ENCODE results near the gene TOR1B.

TOR1B gene

DNA sequence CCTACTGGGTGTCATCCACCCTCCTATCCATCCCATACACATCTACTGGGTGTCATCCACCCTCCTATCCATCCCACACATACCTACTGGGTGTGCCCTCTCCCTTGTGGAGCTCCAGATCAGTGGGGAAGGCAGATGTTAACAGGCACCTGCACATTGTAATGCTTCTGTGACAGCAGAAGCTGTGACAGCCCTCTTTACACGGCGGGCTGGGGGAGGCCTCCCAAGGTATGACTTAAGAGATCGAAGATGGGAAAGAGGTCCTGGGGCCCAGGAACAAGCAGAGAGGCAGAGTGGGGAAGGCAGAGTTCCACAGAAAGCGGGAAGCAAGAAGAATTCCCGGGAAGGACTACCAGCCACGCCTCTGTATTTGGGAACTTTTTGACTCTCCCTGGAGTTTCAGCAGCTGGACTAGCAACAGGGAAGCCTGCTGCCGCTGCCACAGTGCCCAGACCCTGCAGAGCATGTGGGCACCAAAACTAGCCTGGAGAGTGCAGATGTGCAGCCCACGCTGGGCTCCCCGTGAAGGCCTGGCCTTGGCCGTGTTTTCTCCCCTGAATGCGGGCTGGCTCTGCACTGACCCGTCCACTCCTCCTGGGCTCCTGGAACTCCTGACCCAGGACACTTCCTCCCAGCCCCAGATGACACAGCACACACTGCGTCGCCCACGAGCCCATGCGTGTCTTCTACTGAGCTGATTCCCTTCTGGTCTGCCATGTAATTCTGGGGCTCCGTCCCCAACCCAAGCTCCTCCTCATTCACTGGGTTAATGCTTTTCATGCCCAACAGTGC lies 11.6 kb downstream of the TOR1B start:
- no peak for DNase-seq (ENCODE audit: low spot score)

DNA sequence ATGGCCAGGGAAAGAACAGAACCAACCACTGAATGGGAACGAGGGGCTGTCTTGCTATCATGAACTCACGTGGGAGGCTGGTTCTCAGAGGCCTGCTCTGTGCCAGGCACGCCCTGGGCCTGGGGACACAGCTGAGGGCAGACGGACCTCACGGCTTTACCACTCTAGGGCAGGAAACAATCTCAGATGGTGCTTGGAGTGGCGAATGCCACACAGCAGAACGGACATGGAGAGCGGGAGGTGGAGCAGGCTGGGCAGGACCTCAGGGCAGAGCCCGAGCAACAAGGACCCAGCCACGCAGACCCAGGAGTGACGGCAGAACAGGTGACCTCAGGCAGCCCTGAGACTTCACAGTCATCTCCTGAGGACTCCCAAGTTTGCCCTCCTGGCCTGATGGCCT lies 12.3 kb downstream of the TOR1B start:
- DNase-seq (ENCODE audit: low spot score) = no peak

DNA sequence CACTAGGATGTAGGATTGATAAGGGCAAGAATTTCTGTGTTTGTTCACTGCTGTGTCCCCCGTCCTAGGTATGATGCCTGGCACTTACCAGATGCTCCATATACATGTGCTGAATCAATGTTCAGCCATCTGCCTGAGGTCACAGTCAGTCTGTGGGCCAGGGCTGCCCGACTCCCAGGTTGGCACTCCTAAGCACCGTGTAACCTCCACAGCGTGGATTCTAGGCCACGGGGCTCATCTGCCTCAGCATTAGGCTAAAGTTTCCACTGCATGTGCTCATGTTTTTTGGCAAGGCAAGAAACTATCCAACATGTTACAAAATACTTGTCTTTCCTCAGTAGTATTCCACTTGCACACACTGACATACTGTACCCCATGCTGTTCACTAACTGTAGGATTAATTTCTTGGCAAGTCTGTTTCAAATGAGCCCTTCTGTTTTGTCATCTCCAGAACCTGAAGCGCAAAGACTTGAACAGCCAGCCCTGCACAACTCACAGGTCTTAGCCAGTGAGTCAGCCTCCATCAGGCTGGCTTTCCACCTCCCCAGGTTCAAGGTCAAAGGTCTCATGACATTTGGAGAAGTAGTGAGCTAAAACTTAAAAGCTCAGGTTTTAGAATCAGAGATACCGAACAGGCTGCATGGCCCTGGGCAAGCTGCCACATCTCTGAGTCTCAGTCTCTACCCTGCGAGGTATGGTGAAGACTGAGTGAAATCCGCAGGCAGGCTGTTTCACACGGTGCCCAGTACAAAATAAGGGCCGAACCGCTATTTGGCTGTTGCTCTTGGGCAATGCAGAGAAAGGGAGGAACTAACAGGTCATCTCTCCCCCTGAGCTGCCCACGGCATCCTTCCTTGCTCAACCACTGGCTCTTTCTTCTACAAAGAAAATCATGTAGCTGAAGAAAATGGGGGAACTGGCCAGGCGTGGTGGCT lies 13.8 kb downstream of the TOR1B start:
- no peak for DNase-seq (ENCODE audit: low spot score)

DNA sequence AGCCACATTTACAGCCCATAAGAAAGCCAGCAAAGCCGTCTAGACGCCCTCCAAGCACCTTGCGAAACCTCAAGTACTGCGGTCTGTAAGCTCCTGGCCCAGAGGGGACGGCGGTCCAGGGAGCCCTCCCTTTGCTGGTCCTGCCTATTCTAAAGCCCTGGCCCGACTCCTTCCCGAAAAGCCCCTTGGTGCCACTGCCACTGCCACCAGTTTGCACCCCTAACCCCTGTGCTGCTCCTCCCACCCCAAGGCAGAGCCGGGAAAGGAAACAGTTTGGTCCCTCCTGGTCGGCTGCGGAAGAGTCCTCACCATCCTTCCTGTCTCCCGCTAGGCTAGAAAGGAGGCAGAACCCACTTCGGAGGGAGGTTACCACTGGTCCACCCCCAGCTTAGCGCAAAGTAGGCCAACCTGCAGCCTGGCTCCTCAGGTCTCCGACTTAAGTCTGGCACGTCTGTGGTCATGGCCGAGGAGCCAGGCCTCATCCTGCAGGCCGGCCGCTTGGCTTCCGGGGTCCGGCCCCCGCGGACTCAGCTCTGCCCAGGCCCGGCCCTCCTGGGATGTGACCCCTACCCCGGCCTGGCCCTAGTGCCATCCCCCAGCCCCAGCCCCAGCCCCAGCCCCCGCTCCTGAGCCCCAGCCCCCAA lies 20.0 kb downstream of the TOR1B start:
- DNase-seq (ENCODE audit: low spot score) = no peak

DNA sequence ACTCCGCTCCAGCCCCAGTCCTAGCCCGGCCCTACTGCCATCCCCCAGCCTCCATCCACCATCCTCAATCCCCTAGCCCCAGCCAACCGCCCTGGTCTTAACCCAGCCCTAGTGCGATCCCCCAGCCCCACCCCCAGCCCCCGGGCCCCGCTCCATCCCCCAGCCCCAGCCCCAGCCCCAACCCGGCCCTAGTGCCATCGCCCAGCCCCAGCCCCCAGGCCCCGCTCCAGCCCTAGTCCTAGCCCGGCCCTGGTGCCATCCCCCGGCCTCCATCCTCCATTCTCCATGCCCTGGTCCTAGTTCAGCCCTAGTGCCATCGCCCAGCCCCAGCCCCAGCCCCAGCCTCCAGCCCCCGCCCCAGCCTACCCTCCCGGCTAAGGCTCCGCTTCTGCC lies 20.6 kb downstream of the TOR1B start:
- no peak for DNase-seq (ENCODE audit: low spot score)

DNA sequence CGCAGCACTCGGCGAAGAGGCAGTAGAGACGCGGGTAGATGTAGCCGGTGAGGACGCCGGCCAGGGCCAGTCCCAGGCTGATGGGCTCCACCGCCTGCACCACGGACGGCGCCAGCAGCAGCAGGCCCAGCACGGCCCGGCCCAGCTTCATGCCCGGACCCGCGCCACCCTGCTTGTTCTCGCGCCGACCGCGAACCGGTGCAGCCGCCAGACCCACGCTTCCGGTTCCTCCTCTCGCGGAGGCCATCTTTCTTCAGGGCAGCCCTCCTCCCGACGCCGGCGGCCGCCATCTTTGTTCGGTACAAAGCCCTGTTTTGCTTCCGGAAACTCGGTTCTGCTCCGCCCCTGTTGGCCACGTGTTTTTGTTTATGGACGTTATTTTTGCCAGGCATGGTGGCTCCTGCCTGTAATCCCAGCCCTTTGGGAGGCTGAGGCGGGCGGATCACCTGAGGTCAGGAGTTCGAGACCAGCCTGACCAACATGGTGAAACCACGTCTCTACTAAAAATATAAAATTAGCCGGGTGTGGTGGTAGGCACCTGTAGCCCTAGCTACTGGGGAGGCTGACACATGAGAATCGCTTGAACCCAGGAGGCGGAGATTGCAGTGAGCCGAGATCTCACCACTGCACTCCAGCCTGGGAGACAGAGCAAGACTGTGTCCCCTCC lies 21.1 kb downstream of the TOR1B start, which contains the start of gene TOR1A:
Gene TOR1A, minus strand, starts transcription at position 202 of the 667 bp plus-strand sequence. Its CDS starts 51 bp downstream, at position 151.
- DNase-seq (ENCODE audit: low spot score) = peak; percentile 92

DNA sequence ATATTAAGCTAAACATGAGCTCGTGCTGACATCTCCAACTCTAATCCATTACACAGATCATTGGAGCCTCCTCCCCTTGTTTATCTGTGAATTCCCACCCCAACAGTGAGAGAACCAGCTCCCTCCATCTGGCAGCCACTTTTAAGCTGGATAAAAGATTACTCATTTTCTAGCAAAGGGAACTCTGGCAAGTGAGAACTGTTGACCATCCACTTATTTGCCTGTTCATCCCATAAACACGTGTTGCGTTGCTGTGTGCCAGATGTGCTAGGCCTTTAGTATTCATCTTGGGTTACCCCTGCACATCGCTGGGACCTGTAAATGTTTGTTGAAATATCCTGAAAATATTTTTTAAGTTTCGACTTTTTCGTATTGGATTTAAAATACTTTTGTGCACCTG lies 23.4 kb downstream of the TOR1B start:
- DNase-seq (ENCODE audit: low spot score) = peak; percentile 56

DNA sequence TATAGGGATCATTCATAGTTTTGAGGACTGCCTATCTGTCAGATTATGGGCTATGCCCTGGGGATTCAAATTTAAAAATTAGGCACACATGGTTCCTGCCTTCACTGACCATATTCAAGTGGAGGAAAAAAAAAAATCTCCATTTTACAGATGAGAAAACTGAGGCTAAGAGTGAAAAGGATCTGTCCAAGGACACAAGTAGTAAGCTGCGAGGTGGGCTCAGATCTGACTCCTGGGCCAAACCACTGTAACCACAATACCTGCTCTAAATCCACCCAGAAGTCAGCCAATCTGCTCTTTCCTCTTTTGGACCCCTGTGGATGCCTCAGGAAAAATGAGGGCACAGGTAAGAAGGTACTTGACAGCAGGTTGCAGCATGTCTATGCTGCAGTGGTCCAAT lies 23.8 kb downstream of the TOR1B start:
- no peak for DNase-seq (ENCODE audit: low spot score)

DNA sequence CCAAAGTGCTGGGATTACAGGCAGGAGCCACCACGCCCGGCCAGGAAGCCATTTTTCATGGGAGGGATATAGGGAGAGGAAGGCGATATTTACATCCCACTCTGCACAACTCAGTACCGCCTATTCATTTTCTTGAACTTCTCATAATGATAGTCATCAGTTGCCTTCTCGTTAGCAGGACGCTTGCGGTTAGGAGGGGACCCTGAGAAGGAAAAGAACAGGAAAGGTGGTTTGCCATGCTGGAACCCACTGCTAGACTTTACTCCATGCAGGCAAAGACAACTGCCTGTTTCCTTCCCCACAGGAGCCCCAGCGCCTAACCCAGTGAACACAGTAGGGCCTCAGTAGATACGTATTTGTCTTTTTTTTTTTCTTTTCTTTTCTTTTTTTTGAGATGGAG lies 25.1 kb downstream of the TOR1B start:
- DNase-seq (ENCODE audit: low spot score) = no peak

DNA sequence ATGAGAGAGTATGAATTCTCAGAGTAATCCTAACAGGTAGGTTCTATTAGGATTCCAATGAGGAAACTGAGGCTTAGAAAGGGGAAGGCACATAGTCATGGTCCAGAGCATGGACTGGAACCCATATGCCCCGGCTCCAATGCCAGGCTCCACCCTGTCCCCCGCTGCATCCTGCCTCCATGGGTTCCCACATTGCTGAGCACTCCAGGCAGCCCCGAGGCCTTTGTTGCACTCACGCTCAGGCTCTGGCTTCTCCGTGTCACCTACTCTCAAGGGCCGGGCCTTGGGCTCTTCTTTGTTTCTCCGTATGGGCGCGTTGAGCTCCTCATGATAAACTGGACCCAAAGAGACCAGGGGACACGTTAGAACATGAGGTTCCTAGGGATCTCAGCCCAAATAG lies 26.0 kb downstream of the TOR1B start:
- no peak for DNase-seq (ENCODE audit: low spot score)

DNA sequence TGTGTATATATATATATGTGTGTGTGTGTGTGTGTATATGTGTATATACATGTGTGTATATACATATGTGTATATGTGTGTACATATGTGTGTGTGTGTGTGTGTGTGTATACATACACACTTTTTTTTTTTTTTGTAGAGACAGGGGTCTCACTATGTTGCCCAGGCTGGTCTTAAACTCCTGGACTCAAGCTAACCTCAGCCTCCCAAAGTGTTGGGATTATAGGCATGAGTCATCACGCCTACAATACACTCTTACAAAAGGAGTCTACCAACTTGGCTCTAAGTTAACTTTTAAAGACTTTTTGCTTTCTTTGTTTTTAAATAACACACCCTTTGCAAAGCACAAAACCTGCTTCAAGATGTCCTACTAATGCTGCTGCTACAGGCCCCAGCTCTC lies 30.0 kb downstream of the TOR1B start:
- no peak for DNase-seq (ENCODE audit: low spot score)

DNA sequence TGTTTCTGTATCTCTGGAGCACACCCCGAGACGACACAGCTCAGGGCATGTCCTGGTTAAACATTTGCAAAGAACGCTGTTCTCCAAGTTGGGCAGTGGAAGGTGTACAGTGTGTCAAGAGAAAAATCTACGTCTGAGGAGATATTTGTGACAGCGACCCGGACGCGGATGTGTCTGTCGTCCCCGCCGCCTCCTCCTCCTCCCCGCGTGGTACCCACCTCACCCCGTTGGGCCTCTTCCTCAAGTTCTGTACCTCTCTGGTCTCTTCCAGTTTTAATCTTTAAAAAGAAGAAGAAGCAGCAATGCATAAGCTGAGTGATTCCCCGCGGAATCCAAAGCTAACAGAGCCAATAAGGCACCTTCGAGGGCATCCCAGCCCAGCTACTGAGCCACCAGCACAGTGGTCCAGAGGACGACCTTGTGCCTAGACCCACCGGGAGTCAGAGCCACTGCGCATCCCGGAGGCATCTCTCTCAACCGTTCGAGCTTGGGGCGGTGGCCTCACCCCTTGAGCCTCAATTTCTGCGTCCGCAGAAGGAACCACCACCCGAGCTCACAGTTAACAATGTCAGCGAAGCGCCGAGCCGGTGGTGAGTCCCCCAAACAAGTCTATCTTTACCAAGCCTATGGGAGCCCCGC lies 31.6 kb downstream of the TOR1B start:
- no peak for DNase-seq (ENCODE audit: low spot score)

DNA sequence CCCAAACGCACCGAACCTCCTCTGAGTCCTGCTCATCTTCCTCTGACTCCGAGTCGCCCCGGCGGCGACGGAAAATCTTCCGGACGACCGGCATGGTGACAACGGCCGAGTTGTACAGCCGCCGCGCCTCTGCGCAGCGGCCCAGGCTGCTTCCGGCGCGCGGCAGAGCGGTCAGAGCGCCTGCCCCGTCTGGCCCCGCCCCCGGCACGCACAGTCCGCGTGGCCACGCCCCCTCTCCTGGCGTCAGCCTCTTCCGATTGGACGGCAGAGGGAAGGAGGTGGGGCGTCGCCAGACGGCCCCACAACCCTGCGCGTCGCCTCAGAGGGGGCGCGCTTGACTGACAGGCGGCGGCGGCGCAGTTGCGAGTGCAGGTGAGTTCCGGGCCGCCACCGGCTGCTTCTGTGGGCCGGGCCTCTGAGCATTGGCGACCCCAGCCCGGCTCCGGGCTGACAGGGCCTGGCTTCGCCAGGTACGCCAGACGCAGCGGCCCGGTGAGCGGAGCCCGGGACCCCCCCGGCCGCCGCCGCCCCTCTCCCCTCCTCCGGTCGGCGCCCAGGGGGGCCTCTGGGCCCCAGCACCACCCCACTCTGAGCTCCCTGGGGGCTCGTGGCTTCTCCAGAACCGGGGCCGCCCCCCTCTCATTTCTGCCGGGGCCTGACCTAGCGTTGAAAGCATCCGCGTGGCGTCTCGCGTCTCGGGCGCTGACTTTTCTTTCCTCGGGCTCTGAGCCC lies 32.3 kb downstream of the TOR1B start, which contains the start of the genes C9orf78 and USP20:
Gene C9orf78, minus strand, starts transcription at position 148 of the 732 bp plus-strand sequence. Its CDS starts 54 bp downstream, at position 94.
Gene USP20, plus strand, starts transcription at position 331 of the 732 bp plus-strand sequence. CDS start 17,098 bp downstream, outside the sequence.
- peak; percentile 100 for DNase-seq (ENCODE audit: low spot score)

DNA sequence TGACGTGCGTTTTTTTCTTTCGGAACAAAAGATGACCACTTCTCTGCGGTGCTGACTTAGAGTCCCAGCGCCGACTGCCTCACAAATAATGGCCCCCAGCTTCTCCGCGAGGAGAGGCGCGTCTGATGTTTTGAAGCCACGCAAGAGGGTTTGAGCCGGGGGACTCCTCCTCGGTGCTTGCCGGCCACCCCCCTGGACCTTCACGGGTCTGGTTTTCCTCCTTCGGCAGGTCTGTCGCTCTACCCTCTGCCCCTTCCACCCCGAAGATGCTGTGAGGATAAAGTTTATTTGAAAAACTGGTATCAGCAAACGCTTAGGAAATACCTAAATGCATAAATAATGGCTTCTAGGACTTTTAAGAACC lies 32.9 kb downstream of the TOR1B start:
- no peak for DNase-seq (ENCODE audit: low spot score)

DNA sequence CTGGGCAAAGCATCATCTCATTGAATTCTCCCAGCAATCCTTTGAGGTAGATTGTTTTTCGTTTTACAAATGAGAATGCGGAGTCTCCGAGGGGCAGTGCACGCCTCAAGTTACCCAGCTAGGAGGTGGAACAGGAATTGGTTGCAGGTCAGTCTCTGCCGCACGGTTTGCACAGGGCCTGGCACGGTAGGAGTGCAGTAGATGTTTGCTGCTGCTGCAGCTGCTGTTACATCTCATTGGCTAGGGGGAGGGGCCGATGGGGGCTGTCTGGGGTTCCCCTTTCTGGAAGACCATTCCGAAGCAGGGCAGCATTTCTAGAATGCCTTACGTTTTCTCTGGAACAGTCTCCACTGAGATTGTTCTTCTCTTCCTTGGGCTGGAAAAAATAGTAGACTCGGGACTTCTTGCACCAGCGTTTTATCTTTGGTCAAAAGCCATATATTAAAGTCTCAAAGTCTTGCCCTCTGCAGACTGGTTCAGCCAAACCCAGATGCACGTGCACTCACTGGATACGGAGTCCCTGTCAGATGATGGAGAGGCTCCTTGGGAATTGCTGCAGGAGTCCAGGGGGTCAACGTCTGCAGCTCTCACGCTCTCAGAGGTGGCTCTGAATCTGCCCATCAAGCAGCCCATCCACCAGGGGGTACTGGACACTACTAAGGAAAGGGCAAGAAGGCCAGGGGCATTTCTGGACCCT lies 33.5 kb downstream of the TOR1B start:
- no peak for DNase-seq (ENCODE audit: low spot score)

DNA sequence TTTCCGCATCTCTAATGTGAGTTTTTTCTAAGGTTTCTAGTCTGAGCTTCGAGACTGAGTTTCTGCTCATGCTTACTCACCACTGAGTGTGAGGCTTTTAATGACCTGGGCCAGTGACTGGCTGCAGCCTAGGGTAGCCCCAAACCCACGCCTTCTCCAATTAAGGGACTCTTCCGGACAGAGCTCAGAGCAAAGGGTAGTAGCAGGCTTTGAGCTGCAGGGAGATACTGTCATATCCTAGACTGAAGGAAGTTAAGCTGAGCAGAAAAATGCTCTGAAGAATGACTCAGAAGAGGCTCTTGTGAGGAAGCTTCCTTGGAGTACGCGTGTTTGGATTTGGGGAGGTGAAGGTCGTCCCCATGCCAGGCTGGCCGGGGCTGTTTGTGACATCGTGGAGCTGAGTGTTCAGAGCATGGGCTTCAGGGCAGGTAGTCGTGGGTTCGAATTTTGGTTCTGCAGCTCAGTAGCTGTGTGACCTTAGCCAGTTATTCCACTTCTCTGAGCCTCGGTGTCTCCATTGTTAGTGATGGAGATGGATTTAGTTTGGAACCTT lies 35.8 kb downstream of the TOR1B start:
- DNase-seq (ENCODE audit: low spot score) = no peak

DNA sequence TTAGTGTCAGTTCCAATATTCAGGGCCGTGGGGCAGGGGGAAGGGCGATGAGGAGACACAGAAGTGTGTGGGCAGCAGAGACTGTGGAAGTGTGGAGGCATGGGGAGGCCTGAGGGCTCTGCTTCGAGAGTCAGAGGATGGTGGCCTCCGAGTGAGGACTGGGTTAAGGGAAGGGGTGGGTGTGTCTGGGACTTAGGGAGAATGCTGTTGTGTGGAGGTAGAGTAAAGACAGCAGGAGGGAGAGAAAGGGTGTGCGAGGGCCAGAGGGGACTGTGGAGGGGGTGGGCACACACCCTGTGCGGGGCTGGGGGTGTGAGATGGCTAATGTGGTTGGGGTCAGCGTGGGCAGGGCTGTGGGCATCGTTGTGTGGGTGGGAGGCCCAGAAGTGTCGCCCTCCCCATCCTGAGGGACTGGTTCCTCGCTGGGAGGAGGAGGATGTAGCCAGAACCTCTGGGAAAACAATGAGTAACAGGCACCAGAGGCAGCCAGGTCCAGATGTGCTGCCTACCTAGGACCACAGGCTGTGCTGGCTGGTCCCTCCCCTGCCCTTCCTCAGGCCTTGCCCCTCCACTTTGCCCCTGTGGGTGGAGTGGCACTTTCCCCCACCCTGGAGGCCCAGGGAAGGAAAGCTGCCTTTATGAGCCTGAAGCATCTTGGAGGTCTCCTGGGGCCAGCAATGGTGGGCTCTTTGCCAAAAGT lies 36.5 kb downstream of the TOR1B start:
- DNase-seq (ENCODE audit: low spot score) = no peak

DNA sequence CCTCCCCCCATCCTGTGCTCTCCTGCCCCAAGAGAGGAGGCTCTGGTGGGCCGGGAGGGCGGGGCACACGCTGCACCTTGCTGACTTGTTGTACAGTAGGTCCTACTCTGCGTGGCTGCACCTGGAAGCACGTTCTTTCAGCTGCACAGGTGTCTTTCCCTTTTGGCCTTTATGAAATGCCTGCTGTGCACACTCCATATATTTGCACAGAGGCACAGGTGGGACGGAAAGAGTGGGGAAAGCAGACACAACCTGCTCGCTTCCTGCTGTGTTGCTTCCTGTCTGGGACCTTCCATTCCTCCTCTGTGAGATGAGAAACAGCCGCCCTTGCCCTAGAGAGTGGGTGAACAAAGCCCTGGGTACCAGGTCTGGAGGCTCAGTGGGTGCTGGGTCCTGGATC lies 37.0 kb downstream of the TOR1B start:
- no peak for DNase-seq (ENCODE audit: low spot score)

DNA sequence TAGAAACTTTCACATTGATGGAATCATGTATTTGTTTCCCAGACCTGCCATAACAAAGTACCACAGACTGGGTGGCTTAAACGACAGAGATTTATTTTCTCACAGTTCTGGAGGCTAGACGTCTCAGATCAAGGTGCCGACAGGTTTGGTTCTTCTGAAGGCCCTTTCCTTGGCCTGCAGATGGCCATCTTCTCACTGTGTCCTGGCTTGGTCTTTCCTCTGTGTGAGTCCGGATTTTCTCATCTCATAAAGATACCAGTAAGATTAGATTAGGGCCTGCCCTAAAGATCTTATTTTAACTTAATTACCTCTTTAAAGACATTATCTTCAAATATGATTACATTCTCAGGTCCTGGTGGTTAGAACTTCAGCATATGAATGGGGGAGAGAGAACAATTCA lies 38.1 kb downstream of the TOR1B start:
- no peak for DNase-seq (ENCODE audit: low spot score)
